Activated T-helper 2 cell treated with anti-CD3 and anti-CD28 coated beads, Interferon-gamma antibody, Interleukin-2, Interleukin-4, amounts not matched to agents 10 μg/mL and 5 μg/mL and 100 μg/mL, durations not matched to agents 14 hours and 24 hours and 36 hours (primary cell): ENCODE results near the gene GLIS1. TPM values are rescaled to one million over a fixed set of nuclear protein-coding genes. Genes with fewer than 3 reads are reported as not detected.
"Not testable (repeated sequence)": the region's sequence is repeated elsewhere in the genome, so short reads cannot be mapped to it uniquely, and the experiment has no call there.

Experiments
- DNase-seq: peaks from one replicate; pipeline ENCODE4 v3.0.0; 2021; ENCODE audit warnings: low spot score
- H3K27ac Mint-ChIP-seq: one replicate; pipeline ENCODE4 v1.8.0; 2021; ENCODE audit warnings: mixed read lengths
- H3K27me3 Mint-ChIP-seq: one replicate; pipeline ENCODE4 v1.8.0; 2021; ENCODE audit warnings: low read depth, mixed read lengths
- H3K36me3 Mint-ChIP-seq: one replicate; pipeline ENCODE4 v1.8.0; 2021; ENCODE audit warnings: low read depth, mixed read lengths
- H3K4me1 Mint-ChIP-seq: one replicate; pipeline ENCODE4 v1.8.0; 2021; ENCODE audit warnings: low read depth, mixed read lengths
- H3K4me3 Mint-ChIP-seq: one replicate; pipeline ENCODE4 v1.8.0; 2021; ENCODE audit warnings: low read depth, mild to moderate bottlenecking, moderate library complexity, mixed read lengths
- H3K9me3 Mint-ChIP-seq: one replicate; pipeline ENCODE4 v1.8.0; 2021; ENCODE audit warnings: mixed read lengths
- intact Hi-C: fragments of 100-400 bp; cut with micrococcal nuclease; formaldehyde crosslinking; loops from one replicate; pipeline ENCODE4 v1.15.1; 2023
- total RNA-seq: library from RNA; stranded (reverse); gene quantifications from 2 replicates; pipeline ENCODE4 v1.2.3, GENCODE V29; 2022

Gene GLIS1
- total RNA-seq, 1 donor from 2014 or later, result not detected

DNA sequence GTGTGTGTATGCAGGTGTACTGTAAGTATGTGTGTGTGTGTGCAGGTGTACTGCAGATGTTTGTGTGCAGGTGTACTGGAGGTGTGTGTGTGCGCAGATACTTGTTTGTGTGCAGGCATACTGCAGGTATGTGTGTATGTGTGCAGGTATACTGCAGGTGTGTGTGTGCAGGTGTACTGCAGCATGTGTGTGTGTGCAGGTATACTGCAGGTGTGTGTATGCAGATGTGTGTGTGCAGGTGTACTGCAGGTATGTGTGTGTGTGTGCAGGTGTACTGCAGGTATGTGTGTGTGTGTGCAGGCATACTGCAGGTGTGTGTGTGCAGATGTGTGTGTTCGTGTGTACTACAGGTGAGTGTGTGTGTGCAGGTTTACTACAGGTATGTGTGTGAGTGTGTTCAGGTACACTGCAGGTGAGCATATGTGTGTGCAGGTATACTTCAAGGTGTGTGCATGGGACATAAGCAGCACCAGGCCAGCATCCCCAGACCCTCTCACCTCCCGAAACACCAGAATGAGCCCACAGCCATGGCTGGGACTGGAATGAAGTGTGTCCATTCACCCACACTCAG lies 182.2 kb downstream of the GLIS1 start:
- H3K4me3 Mint-ChIP-seq, result no peak overlapping the region
- peaks cover under 1% of the 10 kb centered on the region for H3K4me1 Mint-ChIP-seq
- no peak overlapping the region for H3K27ac Mint-ChIP-seq
- no peaks in the 10 kb centered on the region for H3K9me3 Mint-ChIP-seq
- no peaks in the 10 kb centered on the region for H3K27me3 Mint-ChIP-seq
- intact Hi-C loops, result no loop called here
- H3K36me3 Mint-ChIP-seq, result no peaks in the 10 kb centered on the region
- no peak for DNase-seq

DNA sequence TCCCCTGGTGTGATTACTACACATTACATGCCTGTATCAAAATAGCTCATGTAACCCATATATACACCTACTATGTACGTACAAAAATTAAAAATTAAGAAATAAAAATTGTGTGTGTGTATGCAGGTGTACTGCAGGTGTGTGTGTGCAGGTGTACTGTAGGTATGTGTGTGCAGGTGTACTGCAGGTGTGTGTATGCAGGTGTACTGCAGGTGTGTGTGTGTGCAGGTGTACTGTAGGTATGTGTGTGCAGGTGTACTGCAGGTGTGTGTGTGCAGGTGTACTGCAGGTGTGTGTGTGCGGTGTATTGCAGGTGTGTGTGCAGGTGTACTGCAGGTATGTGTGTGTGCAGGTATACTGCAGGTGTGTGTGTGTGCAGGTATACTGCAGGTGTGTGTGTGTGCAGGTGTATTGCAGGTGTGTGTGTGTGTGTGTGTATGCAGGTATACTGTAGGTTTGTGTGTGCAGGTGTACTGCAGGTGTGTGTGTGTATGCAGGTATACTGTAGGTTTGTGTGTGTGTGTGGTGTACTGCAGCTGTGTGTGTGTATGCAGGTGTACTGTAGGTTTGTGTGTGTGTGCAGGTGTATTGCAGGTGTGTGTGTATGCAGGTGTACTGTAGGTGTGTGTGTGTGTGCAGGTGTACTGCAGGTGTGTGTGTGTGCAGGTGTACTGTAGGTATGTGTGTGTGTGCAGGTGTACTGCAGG lies 183.2 kb downstream of the GLIS1 start:
- H3K27me3 Mint-ChIP-seq, H3K4me1 Mint-ChIP-seq, DNase-seq, H3K4me3 Mint-ChIP-seq, H3K9me3 Mint-ChIP-seq, intact Hi-C loops, H3K27ac Mint-ChIP-seq, H3K36me3 Mint-ChIP-seq: not testable (repeated sequence)

DNA sequence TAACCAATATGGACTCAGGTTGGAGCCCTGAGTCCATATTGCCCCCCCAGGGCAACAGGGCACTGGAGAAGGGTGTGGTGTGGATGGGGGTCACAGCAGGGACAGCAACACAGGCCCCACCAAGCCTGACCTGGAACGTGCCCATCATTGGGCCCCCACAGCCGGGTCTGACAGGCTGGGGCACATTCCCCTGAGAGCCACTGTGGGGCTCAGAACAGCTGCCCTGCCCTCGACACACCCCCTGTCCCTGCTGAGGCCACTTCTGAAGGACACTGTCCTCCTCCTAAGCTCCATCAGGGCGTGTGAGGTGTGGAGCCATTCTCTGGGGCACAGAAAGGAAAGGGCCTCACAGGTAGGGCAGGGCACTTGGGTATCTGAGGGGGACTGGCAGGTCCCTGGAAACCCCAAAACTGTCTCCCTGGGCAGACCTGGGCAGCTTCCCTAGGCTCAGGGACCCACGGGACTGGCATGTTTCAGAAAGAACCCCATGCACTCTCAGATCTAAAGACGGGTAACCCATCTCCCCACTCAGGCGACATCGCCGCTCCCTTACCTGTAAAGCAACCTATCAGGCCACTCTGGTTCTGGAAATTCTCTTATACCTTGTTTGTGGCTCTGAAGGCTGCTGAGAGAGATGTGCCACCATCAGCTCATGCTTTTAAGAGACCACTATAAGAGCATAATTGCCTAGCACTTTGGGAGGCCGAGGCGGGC lies 184.2 kb downstream of the GLIS1 start:
- H3K4me1 Mint-ChIP-seq, result no peaks in the 10 kb centered on the region
- H3K27ac Mint-ChIP-seq, result no peak overlapping the region

DNA sequence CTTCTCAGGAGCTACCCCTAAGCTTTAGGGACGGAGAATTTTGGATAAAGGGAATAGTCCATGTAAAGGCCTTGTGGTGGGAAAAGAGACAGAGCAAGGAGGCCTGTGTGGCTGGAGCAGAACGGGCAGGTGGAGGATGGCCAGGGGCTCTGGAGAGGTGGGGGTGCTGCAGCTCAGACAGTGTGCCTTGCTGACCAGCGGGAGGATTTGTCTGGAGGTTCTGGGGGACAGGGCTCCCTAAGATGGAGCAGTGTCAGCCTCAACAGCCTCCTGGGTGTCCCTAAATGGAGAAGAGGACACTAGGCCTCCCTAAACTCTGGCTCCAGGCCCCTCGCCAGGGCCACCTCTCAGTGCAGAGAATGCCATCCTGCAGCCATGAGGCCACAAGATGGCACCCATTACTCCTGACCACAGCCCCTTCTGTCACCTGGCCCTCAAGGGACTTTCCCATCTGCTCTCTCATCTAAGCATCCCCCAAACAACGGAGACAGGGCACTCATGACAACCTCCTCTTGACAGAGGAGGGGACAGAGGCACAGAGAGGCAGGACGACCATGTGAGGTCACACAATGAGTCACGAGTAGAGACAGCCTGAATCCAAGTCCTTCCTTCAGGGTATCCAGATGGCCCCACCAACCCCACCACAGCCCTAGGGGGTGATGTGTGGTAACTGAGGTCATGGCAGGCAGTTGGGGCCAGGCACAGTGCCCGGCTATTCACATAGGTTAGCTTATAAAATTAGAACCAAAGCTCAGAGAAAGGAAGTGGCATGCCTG lies 185.0 kb downstream of the GLIS1 start:
- H3K36me3 Mint-ChIP-seq, result no peaks in the 10 kb centered on the region
- H3K4me1 Mint-ChIP-seq, result no peaks in the 10 kb centered on the region
- H3K9me3 Mint-ChIP-seq, result no peaks in the 10 kb centered on the region
- no peak for DNase-seq
- intact Hi-C loops, result no loop called here
- H3K27me3 Mint-ChIP-seq, result no peaks in the 10 kb centered on the region
- H3K4me3 Mint-ChIP-seq, result no peak overlapping the region
- H3K27ac Mint-ChIP-seq, result no peak overlapping the region

More for the DNA sequence above, 184.2 kb downstream of the GLIS1 start:
- intact Hi-C loops, result no loop called here
- no peaks in the 10 kb centered on the region for H3K36me3 Mint-ChIP-seq
- DNase-seq, result no peak
- H3K9me3 Mint-ChIP-seq, result no peaks in the 10 kb centered on the region
- H3K27me3 Mint-ChIP-seq, result no peaks in the 10 kb centered on the region
- no peak overlapping the region for H3K4me3 Mint-ChIP-seq

DNA sequence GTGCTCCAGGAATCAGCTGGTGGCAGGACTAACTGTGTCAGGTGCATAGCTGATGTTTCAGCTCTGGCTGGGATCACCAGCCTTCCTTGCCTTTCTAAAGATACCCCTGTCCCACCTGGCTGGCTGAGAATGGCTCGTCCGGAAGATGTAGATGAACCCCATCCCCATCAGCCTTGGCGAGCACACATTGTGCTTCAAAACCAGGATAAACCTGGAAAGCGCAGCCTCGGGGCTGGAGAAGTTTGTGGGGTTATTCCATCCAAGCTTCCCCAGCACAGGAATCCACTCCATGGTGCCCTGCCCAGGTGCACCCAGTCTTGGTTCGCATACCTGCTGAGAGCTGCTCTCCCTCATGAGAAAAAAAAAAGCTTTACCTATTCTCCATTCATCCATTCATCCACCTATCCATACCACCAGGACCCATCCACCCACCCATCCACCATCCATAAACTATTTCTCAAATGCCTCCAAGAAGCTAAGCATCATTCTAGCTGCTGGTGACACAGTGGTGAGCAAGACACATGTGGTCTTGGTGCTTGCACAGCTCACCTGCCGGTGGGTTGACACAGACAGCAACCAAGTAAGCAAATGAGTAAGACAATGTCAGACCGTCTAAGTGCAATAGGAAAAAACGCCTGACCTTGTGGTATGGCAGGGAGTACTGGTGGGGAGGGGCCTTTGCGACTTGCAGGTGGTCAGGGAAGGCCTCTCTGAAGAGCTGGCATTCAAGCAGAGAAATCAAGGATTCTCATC lies 185.8 kb downstream of the GLIS1 start:
- no peak for DNase-seq
- Mint-ChIP-seq H3K27me3 (no peaks in the 10 kb centered on the region), H3K9me3 (no peaks in the 10 kb centered on the region)

DNA sequence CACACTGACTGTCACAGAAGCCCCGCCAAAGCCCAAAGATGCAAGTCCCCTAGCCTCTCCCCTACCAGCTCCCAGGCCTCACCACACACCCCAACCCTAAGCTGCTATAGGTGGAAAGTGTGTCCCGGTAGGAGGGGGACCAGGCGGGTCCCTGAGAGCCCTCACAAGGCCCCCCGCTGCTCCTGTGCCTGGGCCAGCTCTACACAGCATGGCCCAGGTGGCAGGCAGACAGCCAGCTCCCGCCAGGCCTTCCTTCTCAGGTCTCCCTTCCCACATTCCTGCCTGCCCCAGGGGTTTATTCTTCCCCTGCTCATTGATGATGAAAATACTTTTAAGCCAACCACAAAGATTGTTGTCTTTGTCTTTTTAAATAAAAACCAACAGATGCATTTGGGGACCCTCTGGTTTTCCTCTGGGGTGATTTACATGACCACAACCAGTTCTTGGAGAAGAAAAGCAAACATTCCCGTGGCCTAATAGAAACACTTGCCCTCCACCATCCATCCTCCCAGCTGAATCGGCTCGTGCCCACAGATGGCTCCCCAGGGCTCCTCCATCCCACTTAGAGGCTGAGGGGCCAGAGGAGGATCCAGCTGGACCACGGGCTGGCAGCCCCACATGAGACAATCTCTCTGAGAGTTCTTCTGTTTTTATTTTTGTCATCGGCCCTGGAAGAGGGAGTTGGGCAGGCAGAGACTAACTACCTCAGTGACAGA lies 186.7 kb downstream of the GLIS1 start:
- Mint-ChIP-seq H3K4me3 (no peak overlapping the region), H3K27me3 (no peaks in the 10 kb centered on the region), H3K9me3 (no peaks in the 10 kb centered on the region), H3K27ac (no peak overlapping the region), H3K4me1 (no peaks in the 10 kb centered on the region), H3K36me3 (no peaks in the 10 kb centered on the region)
- no peak for DNase-seq
- intact Hi-C loops, result no loop called here

More for the DNA sequence above, 185.8 kb downstream of the GLIS1 start:
- intact Hi-C loops, result no loop called here
- Mint-ChIP-seq H3K4me3 (no peak overlapping the region), H3K27ac (no peak overlapping the region), H3K36me3 (no peaks in the 10 kb centered on the region), H3K4me1 (no peaks in the 10 kb centered on the region)

DNA sequence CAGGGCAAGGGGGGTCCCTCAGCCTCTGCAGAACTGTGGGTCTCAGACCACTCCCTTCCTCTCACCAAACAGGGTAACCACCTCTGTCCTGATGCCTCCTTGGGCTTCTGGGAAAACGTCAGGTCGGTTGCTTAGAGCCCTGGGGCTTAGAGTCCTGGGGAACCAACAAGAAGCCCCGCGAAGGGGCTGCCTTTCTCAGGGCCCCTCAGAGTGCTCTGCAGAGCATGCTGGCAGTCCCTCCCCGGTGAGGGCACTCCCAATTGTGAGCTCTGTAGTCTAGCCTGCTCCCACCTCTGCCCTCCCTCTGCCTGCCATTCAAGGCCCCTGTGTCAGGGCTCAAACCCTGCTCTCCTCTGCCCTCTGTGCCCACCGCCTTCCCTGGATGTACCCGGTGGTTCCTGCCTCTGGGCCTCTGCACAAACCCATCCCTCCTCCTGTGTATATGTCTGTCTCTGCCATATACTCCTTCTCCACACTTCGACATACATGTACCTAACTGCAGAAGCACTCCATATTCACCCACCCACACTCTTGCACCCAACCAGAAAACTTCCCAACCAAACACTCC lies 187.5 kb downstream of the GLIS1 start:
- no peak for DNase-seq
- no peaks in the 10 kb centered on the region for H3K27me3 Mint-ChIP-seq
- intact Hi-C loops, result no loop called here
- H3K36me3 Mint-ChIP-seq, result no peaks in the 10 kb centered on the region
- H3K27ac Mint-ChIP-seq, result no peak overlapping the region
- no peaks in the 10 kb centered on the region for H3K9me3 Mint-ChIP-seq
- no peak overlapping the region for H3K4me3 Mint-ChIP-seq
- H3K4me1 Mint-ChIP-seq, result no peaks in the 10 kb centered on the region

DNA sequence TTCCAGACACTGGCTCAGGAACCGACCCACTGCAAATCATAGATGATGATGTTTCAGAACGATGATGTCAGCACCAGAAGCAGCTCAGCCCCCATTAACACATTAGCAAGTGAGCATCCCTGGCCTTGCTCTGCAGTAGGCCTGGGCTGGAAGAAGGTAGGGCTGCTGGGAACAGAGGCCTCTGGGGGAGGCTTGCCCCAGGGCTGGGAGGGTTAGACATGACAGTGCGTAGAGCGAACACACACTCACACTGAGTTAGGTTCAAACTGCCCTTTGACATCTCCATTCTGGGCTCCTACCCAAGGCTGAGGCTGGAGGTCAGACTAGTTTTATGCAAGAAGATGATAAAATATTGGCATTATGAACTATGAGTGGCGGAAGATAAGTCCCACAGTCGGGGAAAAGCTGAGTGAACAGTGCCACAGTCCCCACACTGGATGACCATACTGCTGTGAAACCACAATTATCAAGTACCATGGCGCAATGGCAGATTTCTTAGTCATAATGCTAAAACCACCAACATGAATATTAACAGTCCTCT lies 188.7 kb downstream of the GLIS1 start:
- Mint-ChIP-seq H3K27me3 (no peaks in the 10 kb centered on the region), H3K4me3 (no peak overlapping the region), H3K36me3 (no peaks in the 10 kb centered on the region), H3K4me1 (no peaks in the 10 kb centered on the region), H3K9me3 (no peaks in the 10 kb centered on the region), H3K27ac (no peak overlapping the region)
- intact Hi-C loops, result no loop called here
- no peak for DNase-seq

DNA sequence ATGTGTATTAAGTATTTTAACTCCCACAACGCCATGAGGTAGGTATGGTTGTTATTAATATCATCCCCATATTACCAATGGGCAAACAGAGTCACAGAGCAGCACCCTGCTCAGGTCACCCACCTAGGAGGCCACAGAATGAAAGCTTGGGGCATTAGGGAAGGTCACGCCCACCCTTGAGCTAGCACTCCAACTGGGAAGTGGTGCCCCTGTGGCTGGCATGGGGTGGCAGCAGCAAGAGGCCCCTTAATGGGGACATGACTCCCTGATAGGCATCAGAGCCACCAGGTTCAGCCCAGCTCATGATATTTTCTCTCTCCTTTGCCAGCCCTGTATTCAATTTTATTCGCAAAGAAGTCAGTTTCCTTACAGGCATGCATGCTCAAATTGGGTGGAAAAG lies 189.2 kb downstream of the GLIS1 start:
- Mint-ChIP-seq H3K36me3 (no peaks in the 10 kb centered on the region), H3K27ac (no peak overlapping the region), H3K4me3 (no peak overlapping the region), H3K27me3 (no peaks in the 10 kb centered on the region), H3K9me3 (no peaks in the 10 kb centered on the region), H3K4me1 (no peaks in the 10 kb centered on the region)
- intact Hi-C loops, result no loop called here
- DNase-seq, result no peak

DNA sequence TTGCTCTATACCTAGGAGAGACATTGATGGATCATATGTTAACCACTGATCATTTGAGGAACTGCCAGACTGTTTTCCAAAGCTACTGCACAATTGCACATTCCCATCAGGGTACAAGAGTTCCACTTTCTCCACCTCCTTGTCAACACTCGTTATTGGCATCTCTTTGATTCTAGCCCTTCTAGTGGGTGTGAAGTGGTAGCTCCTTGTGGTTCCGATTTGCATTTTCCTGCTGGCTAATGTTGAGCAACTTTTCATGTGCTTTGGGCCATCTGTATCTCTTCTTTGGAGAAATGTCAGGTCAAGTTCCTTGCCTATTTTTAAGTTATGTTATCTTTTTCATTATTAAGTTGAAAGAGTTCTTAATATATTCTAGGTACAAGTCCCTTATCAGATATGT lies 189.7 kb downstream of the GLIS1 start:
- no peaks in the 10 kb centered on the region for H3K4me1 Mint-ChIP-seq

DNA sequence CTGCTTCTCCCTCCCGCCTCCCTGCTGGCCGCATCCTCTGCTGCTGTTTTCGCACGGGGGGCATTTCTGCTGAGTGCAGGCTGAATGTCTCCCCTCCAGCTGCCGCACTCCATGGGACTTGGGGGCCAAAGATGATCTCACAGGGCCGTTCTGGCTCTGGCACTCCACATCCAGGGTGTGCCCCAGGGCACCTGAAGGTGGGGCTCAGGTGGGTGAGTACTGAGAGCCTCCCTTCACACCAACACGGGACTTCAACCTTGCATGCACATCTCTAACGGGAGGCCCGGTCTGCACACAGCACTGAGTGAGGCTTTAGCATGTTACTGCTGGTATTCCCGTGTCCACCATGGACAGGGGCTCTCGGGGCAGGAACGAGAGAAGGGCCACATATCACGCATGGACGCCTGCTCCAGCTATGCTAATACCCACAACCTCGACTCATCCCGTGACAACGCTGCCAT lies 190.9 kb downstream of the GLIS1 start:
- Mint-ChIP-seq H3K27ac (no peak overlapping the region), H3K4me3 (no peak overlapping the region), H3K36me3 (no peaks in the 10 kb centered on the region), H3K9me3 (no peaks in the 10 kb centered on the region), H3K27me3 (no peaks in the 10 kb centered on the region), H3K4me1 (no peaks in the 10 kb centered on the region)
- no peak for DNase-seq
- intact Hi-C loops, result no loop called here

More for the DNA sequence above, 189.7 kb downstream of the GLIS1 start:
- DNase-seq, result no peak
- Mint-ChIP-seq H3K36me3 (no peaks in the 10 kb centered on the region), H3K27me3 (no peaks in the 10 kb centered on the region), H3K27ac (no peak overlapping the region), H3K4me3 (no peak overlapping the region), H3K9me3 (no peaks in the 10 kb centered on the region)
- intact Hi-C loops, result no loop called here
